ENCODE measurements around the gene NOX5. TPM values are rescaled to one million over a fixed set of nuclear protein-coding genes. Genes with fewer than 3 reads are reported as not detected.

Gene NOX5
- total RNA-seq, 6 experiments from 2014 or later: 0.06 to 0.15 (median 0.11) TPM; not detected in 3

- TF ChIP-seq CTCF (IDR thresholded peaks at IDR 0.05) (no peak), POLR2A (IDR thresholded peaks at IDR 0.05) (no peak)
- Histone ChIP-seq H3K4me1 (no peaks in the 10 kb centered on the region), H3K9me3 (no peaks in the 10 kb centered on the region), H3K36me3 (no peaks in the 10 kb centered on the region), H3K27me3 (no peaks in the 10 kb centered on the region), H3K27ac (no peak overlapping the region), H3K4me3 (no peak overlapping the region)
- ATAC-seq (no peak), DNase-seq (no peak)
- 66% methylated on average over 2 of the region's 2 CpGs for WGBS (ENCODE audit: insufficient coverage, low coverage, low lambda C conversion rate, missing lambda C conversion rate)
- intact Hi-C loops (cut with DNase I): no loop called here
These were observed 86.3 kb downstream of the NOX5 start for GRCh38 chr15:69100821-69101220.

GRCh38 chr15:69104050-69104750 is 89.7 kb downstream of the NOX5 start:
- TF ChIP-seq CTCF (IDR thresholded peaks at IDR 0.05) (no peak), POLR2A (IDR thresholded peaks at IDR 0.05) (no peak)
- no peak for DNase-seq
- H3K4me3 ChIP-seq: no peak overlapping the region
- no peak overlapping the region for H3K27ac ChIP-seq
- ATAC-seq: no peak
- no peaks in the 10 kb centered on the region for H3K4me1 ChIP-seq
- no peaks in the 10 kb centered on the region for H3K27me3 ChIP-seq
- intact Hi-C loops (cut with DNase I): no loop called here
- H3K9me3 ChIP-seq: no peaks in the 10 kb centered on the region
- no peaks in the 10 kb centered on the region for H3K36me3 ChIP-seq
- WGBS (ENCODE audit: insufficient coverage, low coverage, low lambda C conversion rate, missing lambda C conversion rate): 56% methylated on average over 11 of the region's 12 CpGs

- no peak for TF ChIP-seq POLR2A (IDR thresholded peaks at IDR 0.05)
- Histone ChIP-seq H3K9me3 (no peaks in the 10 kb centered on the region), H3K4me1 (no peaks in the 10 kb centered on the region), H3K27ac (no peak overlapping the region), H3K36me3 (no peaks in the 10 kb centered on the region), H3K27me3 (no peaks in the 10 kb centered on the region), H3K4me3 (no peak overlapping the region)
- WGBS (ENCODE audit: insufficient coverage, low coverage, low lambda C conversion rate, missing lambda C conversion rate): 91% methylated on average over 3 of the region's 3 CpGs
- intact Hi-C loops (cut with DNase I): no loop called here
- no peak for DNase-seq
- no peak for ATAC-seq
These were observed 91.0 kb downstream of the NOX5 start for GRCh38 chr15:69105451-69105985.

- TF ChIP-seq POLR2A (IDR thresholded peaks at IDR 0.05): no peak
- no peak for TF ChIP-seq CTCF (IDR thresholded peaks at IDR 0.05)
- ATAC-seq (no peak), DNase-seq (no peak)
- intact Hi-C loops (cut with DNase I): no loop called here
- H3K27ac ChIP-seq: no peak overlapping the region
- H3K4me1 ChIP-seq: no peaks in the 10 kb centered on the region
- no peaks in the 10 kb centered on the region for H3K27me3 ChIP-seq
- no peaks in the 10 kb centered on the region for H3K9me3 ChIP-seq
- no peak overlapping the region for H3K4me3 ChIP-seq
- 47% methylated on average over 4 of the region's 4 CpGs for WGBS (ENCODE audit: insufficient coverage, low coverage, low lambda C conversion rate, missing lambda C conversion rate)
- H3K36me3 ChIP-seq: no peaks in the 10 kb centered on the region
These were observed 92.6 kb downstream of the NOX5 start for GRCh38 chr15:69107025-69107620.

Other genes with a start within 250 kb of the NOX5 start
- 10 to 100 TPM; 39.9 to 66.6 (median 49.0) TPM for gene ANP32A, start 193.8 kb upstream of the NOX5 start, total RNA-seq
- 1 to 10 TPM in 4 of 6 experiments, under 1 TPM in 2; 0.26 to 2.8 (median 1.4) TPM for gene SPESP1, start 84.2 kb upstream of the NOX5 start, total RNA-seq
- 10 to 100 TPM in 5 of 6 experiments, 1 to 10 TPM in 1; 8.1 to 23.5 (median 15.4) TPM for gene GLCE, start 145.9 kb downstream of the NOX5 start, total RNA-seq